Ishikawa (cell line): Measurements from ENCODE around the gene KCNG1.

Experiments
- CEBPB ChIP-seq: IDR thresholded peaks from 2 replicates; pipeline ENCODE4 v1.6.1; 2012
- CREB1 ChIP-seq: IDR thresholded peaks from 2 replicates; pipeline ENCODE4 v1.6.1; 2012; ENCODE audit warnings: low read depth
- EGR1 ChIP-seq: IDR thresholded peaks from 2 replicates; pipeline ENCODE4 v1.6.1; 2012
- EP300 ChIP-seq: IDR thresholded peaks from 2 replicates; pipeline ENCODE4 v1.6.1; 2012; ENCODE audit warnings: borderline replicate concordance
- FOXM1 ChIP-seq: IDR thresholded peaks from 2 replicates; pipeline ENCODE4 v1.6.1; 2012; ENCODE audit warnings: low read depth, borderline replicate concordance
- NFIC ChIP-seq: IDR thresholded peaks from 2 replicates; pipeline ENCODE4 v1.6.1; 2012
- RAD21 ChIP-seq: IDR thresholded peaks from 2 replicates; pipeline ENCODE4 v1.6.1; 2012; ENCODE audit warnings: low read depth
- REST ChIP-seq: IDR thresholded peaks from 2 replicates; pipeline ENCODE4 v1.6.1; 2012; ENCODE audit warnings: low read depth, mild to moderate bottlenecking
- TAF1 ChIP-seq: IDR thresholded peaks from 2 replicates; pipeline ENCODE4 v1.6.1; 2012; ENCODE audit warnings: low read depth, mild to moderate bottlenecking
- TCF12 ChIP-seq: IDR thresholded peaks from 2 replicates; pipeline ENCODE4 v1.6.1; 2012; ENCODE audit warnings: low read depth
- TEAD4 ChIP-seq: IDR thresholded peaks from 2 replicates; pipeline ENCODE4 v1.6.1; 2012
- YY1 ChIP-seq: IDR thresholded peaks from 2 replicates; pipeline ENCODE4 v1.6.1; 2012; ENCODE audit warnings: low read depth
- ZBTB7A ChIP-seq: IDR thresholded peaks from 2 replicates; pipeline ENCODE4 v1.6.1; 2012; ENCODE audit warnings: low read depth
- TF ChIP-seq, protein P1 (sequence below): IDR thresholded peaks from 2 replicates; pipeline ENCODE4 v1.6.1; 2012
- TF ChIP-seq, protein P2 (sequence below): IDR thresholded peaks from 2 replicates; pipeline ENCODE4 v1.6.1; 2012

Gene KCNG1

DNA sequence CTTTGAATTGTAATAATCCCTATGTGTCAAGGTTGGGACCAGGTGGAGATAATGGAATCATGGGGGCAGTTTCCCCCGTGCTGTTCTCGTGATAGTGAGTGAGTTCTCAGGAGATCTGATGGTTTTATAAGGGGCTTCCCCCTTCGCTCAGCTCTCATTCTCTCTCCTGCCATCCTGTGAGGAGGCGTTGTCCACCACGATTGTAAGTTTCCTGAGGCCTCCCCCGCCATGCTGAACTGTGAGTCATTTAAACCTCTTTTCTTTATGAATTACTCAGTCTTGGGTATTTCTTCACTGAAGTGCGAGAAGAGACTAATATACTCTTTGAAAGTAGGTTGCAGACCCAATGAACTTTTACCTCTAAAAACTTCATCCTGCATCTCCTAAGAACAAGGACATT is 39.2 kb upstream of the KCNG1 start:
- TF ChIP-seq RAD21 (no peak), REST (no peak), EGR1 (no peak), TAF1 (no peak), TEAD4 (no peak)
- TF ChIP-seq, protein P1, sequence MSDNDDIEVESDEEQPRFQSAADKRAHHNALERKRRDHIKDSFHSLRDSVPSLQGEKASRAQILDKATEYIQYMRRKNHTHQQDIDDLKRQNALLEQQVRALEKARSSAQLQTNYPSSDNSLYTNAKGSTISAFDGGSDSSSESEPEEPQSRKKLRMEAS: no peak
- TF ChIP-seq, protein P2, sequence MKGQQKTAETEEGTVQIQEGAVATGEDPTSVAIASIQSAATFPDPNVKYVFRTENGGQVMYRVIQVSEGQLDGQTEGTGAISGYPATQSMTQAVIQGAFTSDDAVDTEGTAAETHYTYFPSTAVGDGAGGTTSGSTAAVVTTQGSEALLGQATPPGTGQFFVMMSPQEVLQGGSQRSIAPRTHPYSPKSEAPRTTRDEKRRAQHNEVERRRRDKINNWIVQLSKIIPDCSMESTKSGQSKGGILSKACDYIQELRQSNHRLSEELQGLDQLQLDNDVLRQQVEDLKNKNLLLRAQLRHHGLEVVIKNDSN: no peak

DNA sequence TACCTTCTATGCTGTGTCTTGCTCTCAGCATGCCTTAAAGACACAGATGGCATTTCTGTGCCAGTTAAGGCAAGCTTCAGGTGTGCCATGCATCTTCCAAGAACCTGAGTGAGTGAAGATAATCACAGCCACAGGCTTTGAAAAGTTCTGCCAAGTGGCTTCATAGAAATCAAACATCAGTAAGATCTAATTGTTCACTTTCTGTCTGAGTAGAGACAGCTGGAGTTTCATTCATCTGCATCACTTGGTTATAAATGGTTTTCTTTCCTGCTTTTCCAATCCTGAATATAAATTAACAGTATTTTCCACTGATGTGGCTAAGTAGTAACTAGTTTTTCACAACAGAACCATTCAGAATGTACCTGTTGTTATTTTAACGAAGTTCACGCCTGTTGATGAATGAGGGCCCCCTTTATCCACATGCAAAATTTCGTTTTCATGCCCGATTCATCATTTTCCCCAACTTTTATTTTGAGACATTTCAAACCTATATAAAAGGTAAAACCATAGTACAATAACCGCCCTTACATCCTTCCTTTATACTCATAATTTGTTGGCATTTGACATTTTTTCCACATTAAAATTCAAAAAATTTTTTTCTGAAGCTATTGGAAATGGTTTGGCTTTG is 38.6 kb upstream of the KCNG1 start:
- no peak for TF ChIP-seq YY1
- no peak for TF ChIP-seq TCF12
- no peak for TF ChIP-seq TEAD4
- no peak for TF ChIP-seq ZBTB7A
- no peak for TF ChIP-seq FOXM1
- TF ChIP-seq EP300: no peak
- TF ChIP-seq CEBPB: no peak
- TF ChIP-seq, protein P2: no peak
- TF ChIP-seq EGR1: no peak
- no peak for TF ChIP-seq TAF1
- TF ChIP-seq NFIC: no peak
- no peak for TF ChIP-seq CREB1
- no peak for TF ChIP-seq RAD21

GRCh38 chr20:51060301-51060700 is 37.4 kb upstream of the KCNG1 start:
- TF ChIP-seq, protein P2: no peak
- TF ChIP-seq RAD21 (no peak), TAF1 (no peak), REST (no peak), TCF12 (no peak), CEBPB (no peak), EP300 (no peak), CREB1 (no peak), ZBTB7A (no peak), NFIC (no peak), FOXM1 (no peak)
- TF ChIP-seq, protein P1: no peak

DNA sequence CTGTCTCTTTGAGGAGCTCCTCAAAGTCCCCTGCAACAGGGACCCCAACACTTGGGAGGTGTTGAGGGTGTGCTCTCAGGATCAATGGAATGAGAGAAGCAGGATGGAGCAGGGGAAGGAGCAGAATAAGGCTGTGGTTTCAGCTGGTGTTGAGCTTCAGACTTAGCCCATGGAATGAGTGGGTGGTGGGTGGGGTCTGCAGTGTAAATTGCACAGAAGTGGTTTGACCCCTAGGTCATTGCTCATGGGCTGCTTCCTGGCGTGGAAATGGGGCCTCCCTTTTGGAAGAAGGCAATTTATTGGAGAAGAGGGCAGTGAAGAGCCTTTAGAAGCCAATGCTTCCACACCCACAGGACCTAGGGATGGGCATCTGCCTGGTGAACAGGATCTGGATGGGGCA is 37.0 kb upstream of the KCNG1 start:
- TF ChIP-seq FOXM1 (no peak), CREB1 (no peak), TCF12 (no peak), REST (no peak), YY1 (no peak)
- TF ChIP-seq, protein P2: no peak
